Measurements from ENCODE around the gene APC.

Gene APC

GRCh38 chr5:112866739-112867138, 129.1 kb downstream of the APC start:
- no peak for ATAC-seq
- TF ChIP-seq ZFP3 (CRISPR knock-in tag; IDR thresholded peaks at IDR 0.05) = no peak
- TF ChIP-seq BACH2 (CRISPR knock-in tag; IDR thresholded peaks at IDR 0.05; ENCODE audit: borderline replicate concordance) = no peak
- no peak for TF ChIP-seq CSDC2 (CRISPR knock-in tag; IDR thresholded peaks at IDR 0.05)
- TF ChIP-seq ZC3H10 (CRISPR knock-in tag; IDR thresholded peaks at IDR 0.05) = no peak
- no peak for TF ChIP-seq ARNTL (CRISPR knock-in tag; IDR thresholded peaks at IDR 0.05; ENCODE audit: borderline replicate concordance, low read depth)

GRCh38 chr5:112867411-112867810, 129.7 kb downstream of the APC start:
- TF ChIP-seq ARNTL (CRISPR knock-in tag; IDR thresholded peaks at IDR 0.05; ENCODE audit: borderline replicate concordance, low read depth) (no peak), PPARA (CRISPR knock-in tag; IDR thresholded peaks at IDR 0.05; ENCODE audit: borderline replicate concordance) (no peak), SNAI2 (CRISPR knock-in tag; IDR thresholded peaks at IDR 0.05) (no peak), ZFP3 (CRISPR knock-in tag; IDR thresholded peaks at IDR 0.05) (no peak), ZFP30 (CRISPR knock-in tag; IDR thresholded peaks at IDR 0.05) (no peak), ESRRG (CRISPR knock-in tag; IDR thresholded peaks at IDR 0.05) (no peak), BACH2 (CRISPR knock-in tag; IDR thresholded peaks at IDR 0.05; ENCODE audit: borderline replicate concordance) (no peak), ZNF70 (CRISPR knock-in tag; IDR thresholded peaks at IDR 0.05) (no peak), TOX (CRISPR knock-in tag; IDR thresholded peaks at IDR 0.05; ENCODE audit: borderline replicate concordance) (no peak), TSHZ2 (CRISPR knock-in tag; IDR thresholded peaks at IDR 0.05) (no peak), GLIS3 (CRISPR knock-in tag; IDR thresholded peaks at IDR 0.05) (no peak), ZNF565 (CRISPR knock-in tag; conservative IDR thresholded peaks at IDR 0.05; ENCODE audit: low read depth) (no peak), ZC3H10 (CRISPR knock-in tag; IDR thresholded peaks at IDR 0.05) (no peak), CSDC2 (CRISPR knock-in tag; IDR thresholded peaks at IDR 0.05) (no peak), POU6F1 (CRISPR knock-in tag; IDR thresholded peaks at IDR 0.05; ENCODE audit: borderline replicate concordance, low read depth) (no peak), OSR1 (CRISPR knock-in tag; IDR thresholded peaks at IDR 0.05) (no peak)
- no peak for ATAC-seq

GRCh38 chr5:112869948-112870347, 132.3 kb downstream of the APC start:
- TF ChIP-seq BACH2 (CRISPR knock-in tag; IDR thresholded peaks at IDR 0.05; ENCODE audit: borderline replicate concordance) (no peak), CSDC2 (CRISPR knock-in tag; IDR thresholded peaks at IDR 0.05) (no peak), CREB5 (CRISPR knock-in tag; IDR thresholded peaks at IDR 0.05; ENCODE audit: low read depth) (no peak), TCF4 (CRISPR knock-in tag; IDR thresholded peaks at IDR 0.05; ENCODE audit: borderline replicate concordance) (no peak), GLIS3 (CRISPR knock-in tag; IDR thresholded peaks at IDR 0.05) (no peak), CSRNP3 (CRISPR knock-in tag; IDR thresholded peaks at IDR 0.05) (no peak), ZFP3 (CRISPR knock-in tag; IDR thresholded peaks at IDR 0.05) (no peak), TSHZ2 (CRISPR knock-in tag; IDR thresholded peaks at IDR 0.05) (no peak), ZNF565 (CRISPR knock-in tag; conservative IDR thresholded peaks at IDR 0.05; ENCODE audit: low read depth) (no peak), ZFP30 (CRISPR knock-in tag; IDR thresholded peaks at IDR 0.05) (no peak), ZNF70 (CRISPR knock-in tag; IDR thresholded peaks at IDR 0.05) (no peak), SNAI2 (CRISPR knock-in tag; IDR thresholded peaks at IDR 0.05) (no peak), ARNTL (CRISPR knock-in tag; IDR thresholded peaks at IDR 0.05; ENCODE audit: borderline replicate concordance, low read depth) (no peak), PATZ1 (CRISPR knock-in tag; IDR thresholded peaks at IDR 0.05; ENCODE audit: borderline replicate concordance) (no peak), ESRRG (CRISPR knock-in tag; IDR thresholded peaks at IDR 0.05) (no peak), PPARA (CRISPR knock-in tag; IDR thresholded peaks at IDR 0.05; ENCODE audit: borderline replicate concordance) (no peak), ZC3H10 (CRISPR knock-in tag; IDR thresholded peaks at IDR 0.05) (no peak), OSR1 (CRISPR knock-in tag; IDR thresholded peaks at IDR 0.05) (no peak), ISL1 (CRISPR knock-in tag; IDR thresholded peaks at IDR 0.05) (no peak), TOX (CRISPR knock-in tag; IDR thresholded peaks at IDR 0.05; ENCODE audit: borderline replicate concordance) (no peak)
- no peak for ATAC-seq

Measured in SK-N-SH treated with all-trans-retinoic acid at 6 μM for 48 hours (cell line).